K562 (cell line): ENCODE results near the gene OSGEPL1. TPM values are rescaled to one million over a fixed set of nuclear protein-coding genes. Genes with fewer than 3 reads are reported as not detected.

Experiments used
- C11orf30 ChIP-seq: fragments of 450-650 bp; IDR thresholded peaks from 2 replicates; pipeline ENCODE4 v1.6.1; 2016; ENCODE audit warnings: low read depth, mild to moderate bottlenecking
- CTCF ChIP-seq, 3 experiments: IDR thresholded peaks in 2 of 3; conservative IDR thresholded peaks in 1 of 3; 2 replicates each; pipeline ENCODE4 v1.5.1; 2011 to 2012; ENCODE audit warnings: low read length in 3 of 3, mild to moderate bottlenecking in 3 of 3, control low read depth in 2 of 3, improper control_type of control experiment in 1 of 3, inconsistent platforms in 1 of 3, low read depth in 1 of 3, mixed read lengths in 1 of 3, moderate library complexity in 1 of 3; ENCODE audit not compliant: insufficient read depth in 2 of 3
- CTCFL ChIP-seq: IDR thresholded peaks from 2 replicates; pipeline ENCODE4 v1.6.1; 2011; ENCODE audit warnings: borderline replicate concordance, low read depth, mild to moderate bottlenecking, moderate library complexity, low read length; ENCODE audit not compliant: insufficient read depth, poor library complexity, severe bottlenecking
- PHTF2 ChIP-seq: fragments of 250-450 bp; sonication (Bioruptor Pico); IDR thresholded peaks from 2 replicates; pipeline ENCODE4 v1.5.0; 2021; ENCODE audit warnings: mild to moderate bottlenecking
- RAD21 ChIP-seq, 2 experiments: fragments of 250-450 bp in 1 of 2; fragments of 450-650 bp in 1 of 2; sonication (Bioruptor Pico) in 1 of 2; formaldehyde crosslinking in 1 of 2; IDR thresholded peaks in 1 of 2; conservative IDR thresholded peaks in 1 of 2; 2 replicates each; pipeline versions ENCODE4 v1.4.0 to v1.8.0; 2020 to 2022; ENCODE audit warnings: mild to moderate bottlenecking in 2 of 2, moderate library complexity in 1 of 2
- SMC3 ChIP-seq: conservative IDR thresholded peaks from 2 replicates; pipeline ENCODE4 v1.6.1; 2011; ENCODE audit warnings: low read depth, low read length, improper control_type of control experiment; ENCODE audit not compliant: insufficient read depth
- polyA plus RNA-seq, 8 experiments: library from polyadenylated mRNA; depleted of rRNA in 4 of 8; stranded (reverse) in 5 of 8; unstranded in 3 of 8; fragments of >200 nt; fragmentation: Nextera tagmentation in 2 of 8; fragmentation: Illumina TruSeq in 1 of 8; extraction: Ambion mirVana in 2 of 8; extraction: Trizol in 1 of 8; gene quantifications; 2 replicates each; pipeline versions ENCODE4 v1.2.1 to v1.2.3, GENCODE V29; 2011 to 2014; ENCODE audit warnings: inconsistent platforms in 1 of 8, missing spikeins in 1 of 8
- total RNA-seq, 7 experiments: library from RNA; depleted of rRNA in 6 of 7; stranded (reverse); fragments of >200 nt in 6 of 7; fragmentation: Illumina TruSeq in 2 of 7; extraction: Trizol in 2 of 7; gene quantifications; 2 replicates each; pipeline versions ENCODE4 v1.2.1 to v1.2.3, GENCODE V29; 2011 to 2021; ENCODE audit warnings: low replicate concordance in 1 of 7

OSGEPL1 gene
- total and polyA plus RNA-seq, 9 of the 15 experiments (the other 6 are each of a cell fraction or from before 2014, with no cell fraction given) = 2.5 to 10.8 (median 6.5) TPM

GRCh38 chr2:189751080-189751658, 11.4 kb downstream of the OSGEPL1 start (continued):
- TF ChIP-seq CTCFL = peak; percentile 41
- peak; percentile 16 to 59; a peak in 3 of 4 replicates for TF ChIP-seq RAD21 (CRISPR knock-in tag; conservative IDR thresholded peaks at IDR 0.05 in 1 of 2, IDR thresholded peaks at IDR 0.05 in 1 of 2)
- TF ChIP-seq SMC3 = 0 out of 2 replicates have a peak, but pooled peaks have one; percentile 33
- TF ChIP-seq PHTF2 (CRISPR knock-in tag) = no peak
- TF ChIP-seq C11orf30 = peak; percentile 37; the same call in 1 of the 2 replicates
- TF ChIP-seq CTCF (IDR thresholded peaks at IDR 0.05 in 2 of 3, conservative IDR thresholded peaks at IDR 0.05 in 1 of 3; ENCODE audit: insufficient read depth in 2 of 3, low read depth in 1 of 3, low read length in 3 of 3) = peak; percentile 56 to 64 (median 59)
